ENCODE data around the gene ATXN1.

The ATXN1 gene

GRCh38 chr6:16793828-16794412, 32.7 kb upstream of the ATXN1 start:
- Histone ChIP-seq H2BK12ac (ENCODE audit: low read length in 2 of 2) (no peak overlapping the region), H3K4me2 (ENCODE audit: low read length, poor library complexity, severe bottlenecking) (no peak overlapping the region), H2BK120ac (ENCODE audit: low read depth, low read length) (no peak overlapping the region), H3K9me3 (ENCODE audit: control insufficient read depth, low read length) (peaks cover 6% of the 10 kb centered on the region), H3K14ac (ENCODE audit: low read length in 2 of 2) (no peak overlapping the region), H2AFZ (ENCODE audit: low read depth, low read length) (no peak overlapping the region), H3K4ac (ENCODE audit: low read depth in 1 of 2, low read length in 2 of 2) (no peak overlapping the region), H4K8ac (ENCODE audit: low read length) (no peak overlapping the region), H2AK5ac (ENCODE audit: low read length, severe bottlenecking) (no peak overlapping the region), H2BK15ac (ENCODE audit: low read depth, poor library complexity, severe bottlenecking) (no peak overlapping the region), H3K9ac (ENCODE audit: low read length) (no peak overlapping the region), H3K18ac (ENCODE audit: low read depth in 1 of 2, low read length in 2 of 2) (no peak overlapping the region), H3K4me3 (ENCODE audit: insufficient read depth in 1 of 2, low read depth in 1 of 2, low read length in 2 of 2) (no peak overlapping the region), H3K27ac (ENCODE audit: low read length, poor library complexity, severe bottlenecking) (no peak overlapping the region), H3K36me3 (ENCODE audit: control insufficient read depth in 1 of 2, insufficient read depth in 2 of 2, low read depth in 1 of 2, low read length in 2 of 2) (no peaks in the 10 kb centered on the region), H3K79me1 (replicated peaks; ENCODE audit: low read length, poor library complexity, severe bottlenecking) (no peaks in the 10 kb centered on the region), H3K4me1 (ENCODE audit: control insufficient read depth, insufficient read depth, low read depth, low read length) (no peaks in the 10 kb centered on the region), H2BK5ac (ENCODE audit: low read depth, low read length, poor library complexity, severe bottlenecking) (no peak overlapping the region), H3K23ac (ENCODE audit: low read length in 2 of 2) (no peak overlapping the region), H4K91ac (ENCODE audit: low read length) (no peak overlapping the region), H3K27me3 (ENCODE audit: control insufficient read depth in 1 of 2, insufficient read depth in 1 of 2, low read length in 2 of 2) (no peaks in the 10 kb centered on the region)
- WGBS, result no CpG with 5 or more reads among the region's 3 CpGs
- DNase-seq, result peak; percentile 24

- H4K8ac ChIP-seq (ENCODE audit: low read length), result no peak overlapping the region
- no peak overlapping the region for H3K4me3 ChIP-seq (ENCODE audit: insufficient read depth in 1 of 2, low read depth in 1 of 2, low read length in 2 of 2)
- 89% methylated on average over 2 of the region's 2 CpGs for WGBS
- H2BK5ac ChIP-seq (ENCODE audit: low read depth, low read length, poor library complexity, severe bottlenecking), result no peak overlapping the region
- H3K14ac ChIP-seq (ENCODE audit: low read length in 2 of 2), result no peak overlapping the region
- no peak overlapping the region for H3K27ac ChIP-seq (ENCODE audit: low read length, poor library complexity, severe bottlenecking)
- no peak overlapping the region for H3K23ac ChIP-seq (ENCODE audit: low read length in 2 of 2)
- H3K4me1 ChIP-seq (ENCODE audit: control insufficient read depth, insufficient read depth, low read depth, low read length), result no peaks in the 10 kb centered on the region
- no peak overlapping the region for H3K18ac ChIP-seq (ENCODE audit: low read depth in 1 of 2, low read length in 2 of 2)
- H2AK5ac ChIP-seq (ENCODE audit: low read length, severe bottlenecking), result no peak overlapping the region
- H2BK12ac ChIP-seq (ENCODE audit: low read length in 2 of 2), result no peak overlapping the region
- no peaks in the 10 kb centered on the region for H3K79me1 ChIP-seq (replicated peaks; ENCODE audit: low read length, poor library complexity, severe bottlenecking)
- H3K4me2 ChIP-seq (ENCODE audit: low read length, poor library complexity, severe bottlenecking), result no peak overlapping the region
- no peaks in the 10 kb centered on the region for H3K36me3 ChIP-seq (ENCODE audit: control insufficient read depth in 1 of 2, insufficient read depth in 2 of 2, low read depth in 1 of 2, low read length in 2 of 2)
- no peak overlapping the region for H2AFZ ChIP-seq (ENCODE audit: low read depth, low read length)
- H2BK120ac ChIP-seq (ENCODE audit: low read depth, low read length), result no peak overlapping the region
- peaks cover 6% of the 10 kb centered on the region for H3K9me3 ChIP-seq (ENCODE audit: control insufficient read depth, low read length)
- DNase-seq, result no peak
- H2BK15ac ChIP-seq (ENCODE audit: low read depth, poor library complexity, severe bottlenecking), result no peak overlapping the region
- H3K9ac ChIP-seq (ENCODE audit: low read length), result no peak overlapping the region
- H3K27me3 ChIP-seq (ENCODE audit: control insufficient read depth in 1 of 2, insufficient read depth in 1 of 2, low read length in 2 of 2), result no peaks in the 10 kb centered on the region
- no peak overlapping the region for H3K4ac ChIP-seq (ENCODE audit: low read depth in 1 of 2, low read length in 2 of 2)
- H4K91ac ChIP-seq (ENCODE audit: low read length), result no peak overlapping the region
These were observed 28.2 kb upstream of the ATXN1 start for GRCh38 chr6:16789329-16790038.

- no peak overlapping the region for H4K8ac ChIP-seq (ENCODE audit: low read length)
- no peak overlapping the region for H4K91ac ChIP-seq (ENCODE audit: low read length)
- no peaks in the 10 kb centered on the region for H3K36me3 ChIP-seq (ENCODE audit: control insufficient read depth in 1 of 2, insufficient read depth in 2 of 2, low read depth in 1 of 2, low read length in 2 of 2)
- no peak overlapping the region for H2BK15ac ChIP-seq (ENCODE audit: low read depth, poor library complexity, severe bottlenecking)
- H3K79me1 ChIP-seq (replicated peaks; ENCODE audit: low read length, poor library complexity, severe bottlenecking), result no peaks in the 10 kb centered on the region
- H3K9ac ChIP-seq (ENCODE audit: low read length), result no peak overlapping the region
- peaks cover 6% of the 10 kb centered on the region for H3K9me3 ChIP-seq (ENCODE audit: control insufficient read depth, low read length)
- H2AK5ac ChIP-seq (ENCODE audit: low read length, severe bottlenecking), result no peak overlapping the region
- no CpG with 5 or more reads among the region's 1 CpG for WGBS
- H3K27ac ChIP-seq (ENCODE audit: low read length, poor library complexity, severe bottlenecking), result no peak overlapping the region
- no peak for DNase-seq
- no peak overlapping the region for H2BK5ac ChIP-seq (ENCODE audit: low read depth, low read length, poor library complexity, severe bottlenecking)
- no peak overlapping the region for H2AFZ ChIP-seq (ENCODE audit: low read depth, low read length)
- H2BK12ac ChIP-seq (ENCODE audit: low read length in 2 of 2), result no peak overlapping the region
- no peaks in the 10 kb centered on the region for H3K27me3 ChIP-seq (ENCODE audit: control insufficient read depth in 1 of 2, insufficient read depth in 1 of 2, low read length in 2 of 2)
- H3K18ac ChIP-seq (ENCODE audit: low read depth in 1 of 2, low read length in 2 of 2), result no peak overlapping the region
- no peak overlapping the region for H3K14ac ChIP-seq (ENCODE audit: low read length in 2 of 2)
- H3K23ac ChIP-seq (ENCODE audit: low read length in 2 of 2), result no peak overlapping the region
- no peak overlapping the region for H3K4me2 ChIP-seq (ENCODE audit: low read length, poor library complexity, severe bottlenecking)
- no peaks in the 10 kb centered on the region for H3K4me1 ChIP-seq (ENCODE audit: control insufficient read depth, insufficient read depth, low read depth, low read length)
- H2BK120ac ChIP-seq (ENCODE audit: low read depth, low read length), result no peak overlapping the region
- H3K4ac ChIP-seq (ENCODE audit: low read depth in 1 of 2, low read length in 2 of 2), result no peak overlapping the region
- no peak overlapping the region for H3K4me3 ChIP-seq (ENCODE audit: insufficient read depth in 1 of 2, low read depth in 1 of 2, low read length in 2 of 2)
These were observed 25.9 kb upstream of the ATXN1 start for GRCh38 chr6:16787128-16787682.

GRCh38 chr6:16785496-16785895, 24.2 kb upstream of the ATXN1 start:
- Histone ChIP-seq H2AFZ (ENCODE audit: low read depth, low read length) (no peak overlapping the region), H3K36me3 (ENCODE audit: control insufficient read depth in 1 of 2, insufficient read depth in 2 of 2, low read depth in 1 of 2, low read length in 2 of 2) (no peaks in the 10 kb centered on the region), H3K4ac (ENCODE audit: low read depth in 1 of 2, low read length in 2 of 2) (no peak overlapping the region), H2BK120ac (ENCODE audit: low read depth, low read length) (no peak overlapping the region), H3K18ac (ENCODE audit: low read depth in 1 of 2, low read length in 2 of 2) (no peak overlapping the region), H3K9ac (ENCODE audit: low read length) (no peak overlapping the region), H4K91ac (ENCODE audit: low read length) (no peak overlapping the region), H3K4me1 (ENCODE audit: control insufficient read depth, insufficient read depth, low read depth, low read length) (no peaks in the 10 kb centered on the region), H2BK12ac (ENCODE audit: low read length in 2 of 2) (no peak overlapping the region), H3K4me2 (ENCODE audit: low read length, poor library complexity, severe bottlenecking) (no peak overlapping the region), H4K8ac (ENCODE audit: low read length) (no peak overlapping the region), H3K79me1 (replicated peaks; ENCODE audit: low read length, poor library complexity, severe bottlenecking) (no peaks in the 10 kb centered on the region), H2BK5ac (ENCODE audit: low read depth, low read length, poor library complexity, severe bottlenecking) (no peak overlapping the region), H3K14ac (ENCODE audit: low read length in 2 of 2) (no peak overlapping the region), H3K23ac (ENCODE audit: low read length in 2 of 2) (no peak overlapping the region), H3K27ac (ENCODE audit: low read length, poor library complexity, severe bottlenecking) (no peak overlapping the region), H2BK15ac (ENCODE audit: low read depth, poor library complexity, severe bottlenecking) (no peak overlapping the region), H3K27me3 (ENCODE audit: control insufficient read depth in 1 of 2, insufficient read depth in 1 of 2, low read length in 2 of 2) (no peaks in the 10 kb centered on the region), H2AK5ac (ENCODE audit: low read length, severe bottlenecking) (no peak overlapping the region), H3K4me3 (ENCODE audit: insufficient read depth in 1 of 2, low read depth in 1 of 2, low read length in 2 of 2) (no peak overlapping the region), H3K9me3 (ENCODE audit: control insufficient read depth, low read length) (peaks cover 6% of the 10 kb centered on the region)
- DNase-seq, result no peak
